Esophagus muscularis mucosa (tissue), 3 donors: ENCODE data around the gene ZNF652.

ENCODE experiments used
- POLR2A ChIP-seq: fragments of 450-650 bp; IDR thresholded peaks from one replicate; pipeline ENCODE4 v1.6.1; 2017; ENCODE audit warnings: antibody characterized with exemption, moderate library complexity, mild to moderate bottlenecking, low read depth
- POLR2AphosphoS5 ChIP-seq, 2 donors: sonication (generic); formaldehyde crosslinking; IDR thresholded peaks; one replicate each; pipeline ENCODE4 v1.6.1; 2017; ENCODE audit warnings: antibody characterized with exemption in 2 of 2
- TF ChIP-seq, protein P1 (sequence below), 3 experiments: fragments of 200-600 bp in 2 of 3; fragments of 450-650 bp in 1 of 3; sonication (generic) in 2 of 3; IDR thresholded peaks; one replicate each; pipeline ENCODE4 v1.5.1; 2017 to 2019; ENCODE audit warnings: antibody characterized with exemption in 3 of 3, mild to moderate bottlenecking in 2 of 3, moderate library complexity in 1 of 3

DNA sequence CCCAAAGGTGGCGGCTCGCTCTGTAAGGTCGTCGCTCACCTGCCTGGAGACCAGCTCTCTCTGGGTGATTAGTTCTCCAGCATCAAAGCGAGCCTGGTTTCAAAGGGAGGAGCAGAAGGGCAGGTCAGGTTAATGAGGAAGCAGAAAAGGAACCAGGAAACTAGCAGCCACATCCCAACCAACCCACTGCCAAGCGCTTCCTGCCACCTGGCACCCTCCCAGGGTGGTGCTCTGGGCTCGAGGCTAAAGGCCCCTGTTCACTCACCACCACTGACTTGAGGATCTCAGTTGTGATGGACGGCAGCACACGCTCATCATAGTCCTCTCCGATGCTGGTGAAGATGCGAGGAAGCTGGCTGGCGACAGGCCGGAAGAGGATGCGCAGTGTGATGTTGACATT is 47.0 kb upstream of the ZNF652 start:
- no peak for TF ChIP-seq POLR2AphosphoS5 (IDR thresholded peaks at IDR 0.05)
- TF ChIP-seq, protein P1, sequence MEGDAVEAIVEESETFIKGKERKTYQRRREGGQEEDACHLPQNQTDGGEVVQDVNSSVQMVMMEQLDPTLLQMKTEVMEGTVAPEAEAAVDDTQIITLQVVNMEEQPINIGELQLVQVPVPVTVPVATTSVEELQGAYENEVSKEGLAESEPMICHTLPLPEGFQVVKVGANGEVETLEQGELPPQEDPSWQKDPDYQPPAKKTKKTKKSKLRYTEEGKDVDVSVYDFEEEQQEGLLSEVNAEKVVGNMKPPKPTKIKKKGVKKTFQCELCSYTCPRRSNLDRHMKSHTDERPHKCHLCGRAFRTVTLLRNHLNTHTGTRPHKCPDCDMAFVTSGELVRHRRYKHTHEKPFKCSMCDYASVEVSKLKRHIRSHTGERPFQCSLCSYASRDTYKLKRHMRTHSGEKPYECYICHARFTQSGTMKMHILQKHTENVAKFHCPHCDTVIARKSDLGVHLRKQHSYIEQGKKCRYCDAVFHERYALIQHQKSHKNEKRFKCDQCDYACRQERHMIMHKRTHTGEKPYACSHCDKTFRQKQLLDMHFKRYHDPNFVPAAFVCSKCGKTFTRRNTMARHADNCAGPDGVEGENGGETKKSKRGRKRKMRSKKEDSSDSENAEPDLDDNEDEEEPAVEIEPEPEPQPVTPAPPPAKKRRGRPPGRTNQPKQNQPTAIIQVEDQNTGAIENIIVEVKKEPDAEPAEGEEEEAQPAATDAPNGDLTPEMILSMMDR (IDR thresholded peaks at IDR 0.05): no peak
- no peak for TF ChIP-seq POLR2A
